K562 (cell line): Measurements from ENCODE around the gene HCAR3. TPM values are rescaled to one million over a fixed set of nuclear protein-coding genes. Genes with fewer than 3 reads are reported as not detected.
A peak's percentile ranks its signal among the peaks of the same experiment; 100 is the strongest.

Experiments
- CCNT2 ChIP-seq: IDR thresholded peaks from 2 replicates; pipeline ENCODE4 v1.6.1; 2011; ENCODE audit warnings: borderline replicate concordance, low read depth, mild to moderate bottlenecking, moderate library complexity, mixed read lengths, low read length; ENCODE audit not compliant: insufficient read length; ENCODE audit errors: extremely low read depth
- CREB1 ChIP-seq, 2 experiments: sonication (generic) in 1 of 2; formaldehyde crosslinking in 1 of 2; IDR thresholded peaks; 2 replicates each; pipeline versions ENCODE4 v1.6.1 to v1.8.0; 2012 to 2022; ENCODE audit warnings: inconsistent platforms in 1 of 2, mild to moderate bottlenecking in 1 of 2, missing genetic modification reagents in 1 of 2, moderate library complexity in 1 of 2
- DEAF1 ChIP-seq: fragments of 450-650 bp; formaldehyde crosslinking; IDR thresholded peaks from 2 replicates; pipeline ENCODE4 v1.4.0; 2020; ENCODE audit warnings: mild to moderate bottlenecking, moderate library complexity
- FOXK2 ChIP-seq, 2 experiments: fragments of 450-650 bp; IDR thresholded peaks in 1 of 2; conservative IDR thresholded peaks in 1 of 2; 2 replicates each; pipeline ENCODE4 v1.6.1; 2016; ENCODE audit warnings: low read depth in 2 of 2, mild to moderate bottlenecking in 1 of 2
- GABPB1 ChIP-seq: sonication (generic); formaldehyde crosslinking; IDR thresholded peaks from 2 replicates; pipeline ENCODE4 v1.8.0; 2022; ENCODE audit warnings: mild to moderate bottlenecking, missing genetic modification reagents
- HMGN3 ChIP-seq: IDR thresholded peaks from 2 replicates; pipeline ENCODE4 v1.6.1; 2011; ENCODE audit warnings: borderline replicate concordance, low read depth, mild to moderate bottlenecking, mixed read lengths, low read length; ENCODE audit not compliant: insufficient read length; ENCODE audit errors: extremely low read depth
- JUND ChIP-seq, 2 experiments: IDR thresholded peaks; 2 replicates in 1 of 2; 3 replicates in 1 of 2; pipeline ENCODE4 v1.6.1; 2011; ENCODE audit warnings: borderline replicate concordance in 2 of 2, low read depth in 2 of 2, low read length in 2 of 2, improper control_type of control experiment in 1 of 2, missing biosample characterization in 1 of 2, missing genetic modification characterization in 1 of 2, missing genetic modification reagents in 1 of 2
- KAT7 ChIP-seq: sonication (generic); formaldehyde crosslinking; IDR thresholded peaks from 2 replicates; pipeline ENCODE4 v1.8.0; 2022; ENCODE audit warnings: missing genetic modification reagents, mild to moderate bottlenecking, borderline replicate concordance
- L3MBTL2 ChIP-seq: fragments of 450-650 bp; IDR thresholded peaks from 2 replicates; pipeline ENCODE4 v1.6.1; 2016; ENCODE audit warnings: mild to moderate bottlenecking, moderate library complexity
- LCOR ChIP-seq: sonication (generic); formaldehyde crosslinking; IDR thresholded peaks from 2 replicates; pipeline ENCODE4 v1.8.0; 2022; ENCODE audit warnings: mild to moderate bottlenecking, missing genetic modification reagents
- MXI1 ChIP-seq: IDR thresholded peaks from 2 replicates; pipeline ENCODE4 v1.6.1; 2011; ENCODE audit warnings: low read depth, mild to moderate bottlenecking, improper control_type of control experiment, low read length
- MYBL2 ChIP-seq, 2 experiments: fragments of 450-650 bp in 1 of 2; sonication (generic) in 1 of 2; formaldehyde crosslinking in 1 of 2; IDR thresholded peaks; 2 replicates each; pipeline versions ENCODE4 v1.6.1 to v1.8.1; 2017 to 2022; ENCODE audit warnings: borderline replicate concordance in 1 of 2, inconsistent platforms in 1 of 2, low read depth in 1 of 2, mild to moderate bottlenecking in 1 of 2, missing genetic modification reagents in 1 of 2, moderate library complexity in 1 of 2
- NFE2 ChIP-seq: IDR thresholded peaks from 2 replicates; pipeline ENCODE4 v1.6.1; 2014; ENCODE audit warnings: antibody characterized with exemption, low read depth
- PURB ChIP-seq: sonication (generic); formaldehyde crosslinking; IDR thresholded peaks from 2 replicates; pipeline ENCODE4 v1.9.0; 2021; ENCODE audit warnings: low read depth, mild to moderate bottlenecking, missing genetic modification reagents
- ZNF212 ChIP-seq: fragments of 450-650 bp; formaldehyde crosslinking; IDR thresholded peaks from 2 replicates; pipeline ENCODE4 v1.4.0; 2020; ENCODE audit warnings: mild to moderate bottlenecking
- polyA plus RNA-seq, 8 experiments: library from polyadenylated mRNA; depleted of rRNA in 4 of 8; stranded (reverse) in 5 of 8; unstranded in 3 of 8; fragments of >200 nt; fragmentation: Nextera tagmentation in 2 of 8; fragmentation: Illumina TruSeq in 1 of 8; extraction: Ambion mirVana in 2 of 8; extraction: Trizol in 1 of 8; gene quantifications; 2 replicates each; pipeline versions ENCODE4 v1.2.1 to v1.2.3, GENCODE V29; 2011 to 2014; ENCODE audit warnings: inconsistent platforms in 1 of 8, missing spikeins in 1 of 8
- total RNA-seq, 7 experiments: library from RNA; depleted of rRNA in 6 of 7; stranded (reverse); fragments of >200 nt in 6 of 7; fragmentation: Illumina TruSeq in 2 of 7; extraction: Trizol in 2 of 7; gene quantifications; 2 replicates each; pipeline versions ENCODE4 v1.2.1 to v1.2.3, GENCODE V29; 2011 to 2021; ENCODE audit warnings: low replicate concordance in 1 of 7
- TF ChIP-seq, protein P1 (sequence below): fragments of 450-650 bp; formaldehyde crosslinking; IDR thresholded peaks from 2 replicates; pipeline ENCODE4 v1.4.0; 2020; ENCODE audit warnings: mild to moderate bottlenecking, mixed read lengths
- TF ChIP-seq, protein P2 (sequence below): fragments of 450-650 bp; IDR thresholded peaks from 2 replicates; pipeline ENCODE4 v1.6.1; 2016; ENCODE audit warnings: borderline replicate concordance

Gene HCAR3
- total and polyA plus RNA-seq, 9 of the 15 experiments (the other 6 are each of a cell fraction or from before 2014, with no cell fraction given), result not detected

GRCh38 chr12:122752464-122753318, 36.1 kb upstream of the HCAR3 start, which contains the start of gene DENR (continued):
- TF ChIP-seq, protein P1, sequence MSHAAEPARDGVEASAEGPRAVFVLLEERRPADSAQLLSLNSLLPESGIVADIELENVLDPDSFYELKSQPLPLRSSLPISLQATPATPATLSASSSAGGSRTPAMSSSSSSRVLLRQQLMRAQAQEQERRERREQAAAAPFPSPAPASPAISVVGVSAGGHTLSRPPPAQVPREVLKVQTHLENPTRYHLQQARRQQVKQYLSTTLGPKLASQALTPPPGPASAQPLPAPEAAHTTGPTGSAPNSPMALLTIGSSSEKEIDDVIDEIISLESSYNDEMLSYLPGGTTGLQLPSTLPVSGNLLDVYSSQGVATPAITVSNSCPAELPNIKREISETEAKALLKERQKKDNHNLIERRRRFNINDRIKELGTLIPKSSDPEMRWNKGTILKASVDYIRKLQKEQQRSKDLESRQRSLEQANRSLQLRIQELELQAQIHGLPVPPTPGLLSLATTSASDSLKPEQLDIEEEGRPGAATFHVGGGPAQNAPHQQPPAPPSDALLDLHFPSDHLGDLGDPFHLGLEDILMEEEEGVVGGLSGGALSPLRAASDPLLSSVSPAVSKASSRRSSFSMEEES (CRISPR knock-in tag), result 0 out of 2 replicates have a peak, but pooled peaks have one; percentile 1
- TF ChIP-seq NFE2, result peak; percentile 83
- TF ChIP-seq CREB1 (IDR thresholded peaks at IDR 0.05), result peak; percentile 64
- TF ChIP-seq CREB1 (CRISPR knock-in tag; IDR thresholded peaks at IDR 0.05), result peak; percentile 79
- 0 out of 2 replicates have a peak, but pooled peaks have one; percentile 42 for TF ChIP-seq PURB (CRISPR knock-in tag)
- TF ChIP-seq ZNF212 (CRISPR knock-in tag), result 0 out of 2 replicates have a peak, but pooled peaks have one; percentile 10
- peak; percentile 81 for TF ChIP-seq HMGN3
- peak; percentile 90 for TF ChIP-seq CCNT2
- peak; percentile 82 for TF ChIP-seq GABPB1
- TF ChIP-seq, protein P2, sequence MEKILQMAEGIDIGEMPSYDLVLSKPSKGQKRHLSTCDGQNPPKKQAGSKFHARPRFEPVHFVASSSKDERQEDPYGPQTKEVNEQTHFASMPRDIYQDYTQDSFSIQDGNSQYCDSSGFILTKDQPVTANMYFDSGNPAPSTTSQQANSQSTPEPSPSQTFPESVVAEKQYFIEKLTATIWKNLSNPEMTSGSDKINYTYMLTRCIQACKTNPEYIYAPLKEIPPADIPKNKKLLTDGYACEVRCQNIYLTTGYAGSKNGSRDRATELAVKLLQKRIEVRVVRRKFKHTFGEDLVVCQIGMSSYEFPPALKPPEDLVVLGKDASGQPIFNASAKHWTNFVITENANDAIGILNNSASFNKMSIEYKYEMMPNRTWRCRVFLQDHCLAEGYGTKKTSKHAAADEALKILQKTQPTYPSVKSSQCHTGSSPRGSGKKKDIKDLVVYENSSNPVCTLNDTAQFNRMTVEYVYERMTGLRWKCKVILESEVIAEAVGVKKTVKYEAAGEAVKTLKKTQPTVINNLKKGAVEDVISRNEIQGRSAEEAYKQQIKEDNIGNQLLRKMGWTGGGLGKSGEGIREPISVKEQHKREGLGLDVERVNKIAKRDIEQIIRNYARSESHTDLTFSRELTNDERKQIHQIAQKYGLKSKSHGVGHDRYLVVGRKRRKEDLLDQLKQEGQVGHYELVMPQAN, result peak; percentile 76
- peak; percentile 60; the same call in 1 of the 2 replicates for TF ChIP-seq KAT7 (CRISPR knock-in tag)
- peak; percentile 69 for TF ChIP-seq L3MBTL2
- TF ChIP-seq JUND (IDR thresholded peaks at IDR 0.05; ENCODE audit: borderline replicate concordance, low read depth, low read length), result 0 out of 2 replicates have a peak, but pooled peaks have one; percentile 59
- peak; percentile 75; the same call in 1 of the 3 replicates for TF ChIP-seq JUND (tag; IDR thresholded peaks at IDR 0.05; ENCODE audit: borderline replicate concordance, low read depth, low read length)
- peak; percentile 87 for TF ChIP-seq MXI1
- TF ChIP-seq FOXK2 (conservative IDR thresholded peaks at IDR 0.05 in 1 of 2, IDR thresholded peaks at IDR 0.05 in 1 of 2; ENCODE audit: low read depth in 2 of 2), result 0 out of 4 replicates have a peak, but pooled peaks of 1 of the 2 experiments have one; percentile 41
- peak; percentile 84 for TF ChIP-seq LCOR (CRISPR knock-in tag)
- no peak for TF ChIP-seq MYBL2 (IDR thresholded peaks at IDR 0.05; ENCODE audit: low read depth)
- no peak for TF ChIP-seq MYBL2 (CRISPR knock-in tag; IDR thresholded peaks at IDR 0.05; ENCODE audit: borderline replicate concordance)
- peak; percentile 99 for TF ChIP-seq DEAF1 (CRISPR knock-in tag)
